ENCODE measurements around the gene SLC35F3.

DNA sequence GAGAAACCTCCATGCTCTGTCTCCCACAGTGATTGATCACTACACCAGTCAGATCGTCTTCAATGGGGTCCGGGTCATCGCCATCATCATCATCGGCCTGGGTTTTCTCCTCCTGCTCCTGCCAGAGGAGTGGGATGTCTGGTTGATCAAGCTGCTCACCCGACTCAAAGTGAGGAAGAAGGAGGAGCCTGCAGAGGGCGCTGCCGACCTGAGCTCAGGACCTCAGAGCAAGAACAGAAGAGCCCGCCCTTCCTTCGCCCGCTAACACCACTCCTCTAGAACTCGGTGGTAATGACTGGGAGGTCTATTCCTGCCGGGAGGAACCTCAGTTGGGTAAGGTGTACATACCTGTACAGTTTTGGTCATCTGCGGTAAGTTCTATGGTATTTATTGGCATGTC, 418.5 kb downstream of the SLC35F3 start:
- TF ChIP-seq, protein P1, sequence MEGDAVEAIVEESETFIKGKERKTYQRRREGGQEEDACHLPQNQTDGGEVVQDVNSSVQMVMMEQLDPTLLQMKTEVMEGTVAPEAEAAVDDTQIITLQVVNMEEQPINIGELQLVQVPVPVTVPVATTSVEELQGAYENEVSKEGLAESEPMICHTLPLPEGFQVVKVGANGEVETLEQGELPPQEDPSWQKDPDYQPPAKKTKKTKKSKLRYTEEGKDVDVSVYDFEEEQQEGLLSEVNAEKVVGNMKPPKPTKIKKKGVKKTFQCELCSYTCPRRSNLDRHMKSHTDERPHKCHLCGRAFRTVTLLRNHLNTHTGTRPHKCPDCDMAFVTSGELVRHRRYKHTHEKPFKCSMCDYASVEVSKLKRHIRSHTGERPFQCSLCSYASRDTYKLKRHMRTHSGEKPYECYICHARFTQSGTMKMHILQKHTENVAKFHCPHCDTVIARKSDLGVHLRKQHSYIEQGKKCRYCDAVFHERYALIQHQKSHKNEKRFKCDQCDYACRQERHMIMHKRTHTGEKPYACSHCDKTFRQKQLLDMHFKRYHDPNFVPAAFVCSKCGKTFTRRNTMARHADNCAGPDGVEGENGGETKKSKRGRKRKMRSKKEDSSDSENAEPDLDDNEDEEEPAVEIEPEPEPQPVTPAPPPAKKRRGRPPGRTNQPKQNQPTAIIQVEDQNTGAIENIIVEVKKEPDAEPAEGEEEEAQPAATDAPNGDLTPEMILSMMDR (optimal IDR thresholded peaks at IDR 0.05 in 1 of 3, IDR thresholded peaks at IDR 0.05 in 1 of 3, conservative IDR thresholded peaks at IDR 0.05 in 1 of 3; ENCODE audit: extremely low read depth in 1 of 3, insufficient read depth in 2 of 3, low read length in 3 of 3), result peak in 2 of 3 experiments; percentile 15 to 30
- no peak for TF ChIP-seq EZH2 (IDR thresholded peaks at IDR 0.05; ENCODE audit: low read length)
